Measurements from ENCODE around the gene DCTN5. TPM values are rescaled to one million over a fixed set of nuclear protein-coding genes. Genes with fewer than 3 reads are reported as not detected.

DCTN5 gene
- total RNA-seq, 3 donors from 2014 or later (not counting 1 experiment from before 2014, with no cell fraction given): 60.7 to 72.1 (median 65.8) TPM

GRCh38 chr16:23682181-23682580, 40.9 kb downstream of the DCTN5 start:
- Mint-ChIP-seq H3K4me1 (peaks cover 11 to 22% of the 10 kb centered on the region in 2 donors), H3K4me3 (no peak overlapping the region), H3K36me3 (no peaks in the 10 kb centered on the region), H3K27ac (no peak overlapping the region), H3K9me3 (no peaks in the 10 kb centered on the region), H3K27me3 (ENCODE audit: low read depth in 2 of 2) (no peaks in the 10 kb centered on the region)
- no peak for TF ChIP-seq CTCF (IDR thresholded peaks at IDR 0.05)
- DNase-seq (no peak), ATAC-seq (no peak)
- Histone ChIP-seq H3K9me3 (ENCODE audit: control insufficient read depth, insufficient read depth, low read length) (no peaks in the 10 kb centered on the region), H3K4me3 (ENCODE audit: low read length) (no peak overlapping the region), H3K4me1 (ENCODE audit: control insufficient read depth, insufficient read depth, low read length) (peaks cover 20% of the 10 kb centered on the region), H3K36me3 (ENCODE audit: control insufficient read depth, insufficient read depth, low read length) (peaks cover 11% of the 10 kb centered on the region), H3K27me3 (ENCODE audit: control insufficient read depth, insufficient read depth, low read length) (no peaks in the 10 kb centered on the region), H3K27ac (ENCODE audit: low read length) (no peak overlapping the region)
- no CpG with 5 or more reads among the region's 1 CpG for WGBS (ENCODE audit: insufficient coverage)
- intact Hi-C loops (cut with micrococcal nuclease): no loop called here

- H3K36me3 Mint-ChIP-seq: no peaks in the 10 kb centered on the region
- H3K9me3 Mint-ChIP-seq: no peaks in the 10 kb centered on the region
- ATAC-seq (no peak), DNase-seq (no peak)
- no peaks in the 10 kb centered on the region for H3K27me3 Mint-ChIP-seq (ENCODE audit: low read depth in 2 of 2)
- WGBS (ENCODE audit: insufficient coverage): 96% methylated on average over 3 of the region's 3 CpGs
- H3K27ac ChIP-seq (ENCODE audit: low read length): no peak overlapping the region
- intact Hi-C loops (cut with micrococcal nuclease): no loop called here
- TF ChIP-seq CTCF (IDR thresholded peaks at IDR 0.05): no peak
- peaks cover 19% of the 10 kb centered on the region for H3K36me3 ChIP-seq (ENCODE audit: control insufficient read depth, insufficient read depth, low read length)
- H3K4me1 Mint-ChIP-seq: peaks cover 11 to 17% of the 10 kb centered on the region in 2 donors
- no peak overlapping the region for H3K27ac Mint-ChIP-seq
- H3K4me1 ChIP-seq (ENCODE audit: control insufficient read depth, insufficient read depth, low read length): peaks cover 15% of the 10 kb centered on the region
- no peaks in the 10 kb centered on the region for H3K9me3 ChIP-seq (ENCODE audit: control insufficient read depth, insufficient read depth, low read length)
- H3K4me3 ChIP-seq (ENCODE audit: low read length): no peak overlapping the region
- H3K4me3 Mint-ChIP-seq: no peak overlapping the region
- H3K27me3 ChIP-seq (ENCODE audit: control insufficient read depth, insufficient read depth, low read length): no peaks in the 10 kb centered on the region
Observed at GRCh38 chr16:23683487-23683886, 42.2 kb downstream of the DCTN5 start.

DNA sequence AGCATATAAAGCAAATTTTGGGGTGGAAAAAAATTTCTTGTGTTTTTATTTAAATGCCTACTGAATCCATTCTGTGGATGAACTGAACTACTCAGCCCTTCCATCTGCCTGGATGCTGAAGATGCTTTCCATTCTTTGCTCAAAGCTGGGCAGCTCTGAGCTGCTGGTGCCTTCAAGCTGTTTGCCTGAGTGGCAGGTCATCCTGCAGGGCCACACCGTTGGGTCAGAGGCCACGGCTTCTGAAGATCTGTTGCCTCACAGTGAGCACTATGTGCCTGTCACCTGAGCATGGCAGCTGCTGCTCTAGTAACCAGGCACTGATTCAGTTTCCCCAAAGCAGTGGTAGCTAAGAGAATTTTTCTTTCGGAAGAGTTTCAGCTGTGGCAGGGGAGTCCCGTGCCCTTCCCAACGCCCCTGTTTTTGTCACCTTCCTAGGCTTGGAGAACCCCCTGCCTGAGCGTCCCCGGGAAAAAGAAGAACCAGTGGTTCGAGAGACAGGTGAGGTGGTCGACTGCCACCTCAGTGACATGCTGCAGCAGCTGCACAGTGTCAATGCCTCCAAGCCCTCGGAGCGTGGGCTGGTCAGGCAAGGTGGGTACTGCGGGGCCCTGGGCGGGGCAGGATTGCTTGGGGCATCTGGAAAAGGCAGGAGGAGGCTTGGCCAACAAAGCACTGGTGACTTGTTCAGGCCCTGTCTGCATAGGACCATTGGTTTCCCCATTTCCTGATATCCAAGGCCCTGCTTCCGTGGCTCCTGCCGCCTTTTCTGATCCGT, 46.0 kb downstream of the DCTN5 start:
- intact Hi-C loops (cut with micrococcal nuclease): no loop called here
- no peak for TF ChIP-seq CTCF (IDR thresholded peaks at IDR 0.05)
- Mint-ChIP-seq H3K9me3 (no peaks in the 10 kb centered on the region), H3K36me3 (no peaks in the 10 kb centered on the region), H3K27ac (no peak overlapping the region), H3K27me3 (ENCODE audit: low read depth in 2 of 2) (no peaks in the 10 kb centered on the region), H3K4me3 (no peak overlapping the region), H3K4me1 (no peaks in the 10 kb centered on the region)
- DNase-seq (no peak), ATAC-seq (no peak)
- Histone ChIP-seq H3K36me3 (ENCODE audit: control insufficient read depth, insufficient read depth, low read length) (peaks cover 25% of the 10 kb centered on the region), H3K4me1 (ENCODE audit: control insufficient read depth, insufficient read depth, low read length) (no peaks in the 10 kb centered on the region), H3K27me3 (ENCODE audit: control insufficient read depth, insufficient read depth, low read length) (no peaks in the 10 kb centered on the region), H3K9me3 (ENCODE audit: control insufficient read depth, insufficient read depth, low read length) (no peaks in the 10 kb centered on the region), H3K27ac (ENCODE audit: low read length) (no peak overlapping the region), H3K4me3 (ENCODE audit: low read length) (no peak overlapping the region)
- 98% methylated on average over 16 of the region's 16 CpGs for WGBS (ENCODE audit: insufficient coverage)

Measured in natural killer cell (primary cell).